Testis (tissue), 2 donors: Measurements from ENCODE around the gene SLC16A14.

Experiments used
- POLR2A ChIP-seq: fragments of 450-650 bp; IDR thresholded peaks from one replicate; pipeline ENCODE4 v1.6.1; 2017; ENCODE audit warnings: antibody characterized with exemption, mild to moderate bottlenecking, moderate library complexity
- TF ChIP-seq, protein P1 (sequence below), 3 experiments: fragments of 450-650 bp in 2 of 3; fragments of 200-600 bp in 1 of 3; sonication (generic) in 1 of 3; IDR thresholded peaks; one replicate each; pipeline ENCODE4 v1.5.1; 2016 to 2019; ENCODE audit warnings: antibody characterized with exemption in 3 of 3, mild to moderate bottlenecking in 2 of 3, moderate library complexity in 1 of 3

DNA sequence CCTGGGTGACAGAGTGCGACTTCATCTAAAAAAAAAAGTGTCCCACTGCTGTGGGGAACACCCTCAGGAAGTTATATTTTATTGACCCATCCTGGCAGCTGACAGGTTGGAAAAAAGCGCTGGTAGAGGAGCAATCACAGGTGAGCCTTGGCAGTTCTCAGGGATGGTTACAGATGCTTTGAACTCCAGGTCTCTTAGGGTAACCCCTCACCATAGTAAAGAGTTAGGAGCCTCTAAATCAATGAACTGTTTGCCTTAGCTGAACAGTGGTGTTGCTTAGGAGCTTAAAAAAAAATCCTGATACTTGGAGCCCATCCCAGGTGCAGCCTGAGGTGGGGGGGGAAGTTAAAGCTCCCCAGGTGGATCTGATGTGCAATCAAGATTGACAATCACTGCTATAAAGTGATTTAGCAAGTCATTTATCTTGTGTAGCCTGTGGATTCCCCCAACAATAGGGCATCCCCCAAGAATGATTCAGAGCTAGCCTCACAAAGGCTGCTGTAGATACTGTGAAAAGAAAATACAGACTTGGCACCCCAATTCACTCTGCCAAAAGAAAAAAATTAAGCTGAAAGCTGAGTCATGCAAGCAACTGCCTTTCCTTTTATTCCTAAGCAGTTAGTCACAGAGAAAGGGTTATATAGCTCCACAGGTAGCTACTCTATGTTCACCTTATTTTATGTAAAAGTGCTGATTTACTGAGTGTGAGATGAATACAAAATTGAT, 14.8 kb downstream of the SLC16A14 start:
- TF ChIP-seq, protein P1, sequence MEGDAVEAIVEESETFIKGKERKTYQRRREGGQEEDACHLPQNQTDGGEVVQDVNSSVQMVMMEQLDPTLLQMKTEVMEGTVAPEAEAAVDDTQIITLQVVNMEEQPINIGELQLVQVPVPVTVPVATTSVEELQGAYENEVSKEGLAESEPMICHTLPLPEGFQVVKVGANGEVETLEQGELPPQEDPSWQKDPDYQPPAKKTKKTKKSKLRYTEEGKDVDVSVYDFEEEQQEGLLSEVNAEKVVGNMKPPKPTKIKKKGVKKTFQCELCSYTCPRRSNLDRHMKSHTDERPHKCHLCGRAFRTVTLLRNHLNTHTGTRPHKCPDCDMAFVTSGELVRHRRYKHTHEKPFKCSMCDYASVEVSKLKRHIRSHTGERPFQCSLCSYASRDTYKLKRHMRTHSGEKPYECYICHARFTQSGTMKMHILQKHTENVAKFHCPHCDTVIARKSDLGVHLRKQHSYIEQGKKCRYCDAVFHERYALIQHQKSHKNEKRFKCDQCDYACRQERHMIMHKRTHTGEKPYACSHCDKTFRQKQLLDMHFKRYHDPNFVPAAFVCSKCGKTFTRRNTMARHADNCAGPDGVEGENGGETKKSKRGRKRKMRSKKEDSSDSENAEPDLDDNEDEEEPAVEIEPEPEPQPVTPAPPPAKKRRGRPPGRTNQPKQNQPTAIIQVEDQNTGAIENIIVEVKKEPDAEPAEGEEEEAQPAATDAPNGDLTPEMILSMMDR (IDR thresholded peaks at IDR 0.05): no peak
- TF ChIP-seq POLR2A: no peak
